BLaER1 (cell line): ENCODE data around the gene PARN.
"Not testable (repeated sequence)": the region's sequence is repeated elsewhere in the genome, so short reads cannot be mapped to it uniquely, and the experiment has no call there.

Experiments used
- H3K27ac ChIP-seq: shearing (Covaris generic); formaldehyde crosslinking; 2 replicates; pipeline ENCODE4 v1.8.1; 2022
- H3K27me3 ChIP-seq: shearing (Covaris generic); formaldehyde crosslinking; 2 replicates; pipeline ENCODE4 v1.8.1; 2022
- H3K36me3 ChIP-seq: shearing (Covaris generic); formaldehyde crosslinking; 2 replicates; pipeline ENCODE4 v1.8.1; 2022
- H3K4me1 ChIP-seq: shearing (Covaris generic); formaldehyde crosslinking; 2 replicates; pipeline ENCODE4 v1.8.1; 2022
- H3K4me2 ChIP-seq: shearing (Covaris generic); formaldehyde crosslinking; 2 replicates; pipeline ENCODE4 v1.8.1; 2022
- H3K4me3 ChIP-seq: shearing (Covaris generic); formaldehyde crosslinking; 2 replicates; pipeline ENCODE4 v1.8.1; 2022
- H3K9ac ChIP-seq: shearing (Covaris generic); formaldehyde crosslinking; 2 replicates; pipeline ENCODE4 v1.8.1; 2022
- H3K9me3 ChIP-seq: shearing (Covaris generic); formaldehyde crosslinking; 2 replicates; pipeline ENCODE4 v1.8.1; 2022
- H4K20me1 ChIP-seq: shearing (Covaris generic); formaldehyde crosslinking; 2 replicates; pipeline ENCODE4 v1.8.1; 2022
- Cebpa-rat ChIP-seq: shearing (Covaris generic); IDR thresholded peaks from 2 replicates; pipeline ENCODE4 v1.8.1; 2022

Gene PARN

DNA sequence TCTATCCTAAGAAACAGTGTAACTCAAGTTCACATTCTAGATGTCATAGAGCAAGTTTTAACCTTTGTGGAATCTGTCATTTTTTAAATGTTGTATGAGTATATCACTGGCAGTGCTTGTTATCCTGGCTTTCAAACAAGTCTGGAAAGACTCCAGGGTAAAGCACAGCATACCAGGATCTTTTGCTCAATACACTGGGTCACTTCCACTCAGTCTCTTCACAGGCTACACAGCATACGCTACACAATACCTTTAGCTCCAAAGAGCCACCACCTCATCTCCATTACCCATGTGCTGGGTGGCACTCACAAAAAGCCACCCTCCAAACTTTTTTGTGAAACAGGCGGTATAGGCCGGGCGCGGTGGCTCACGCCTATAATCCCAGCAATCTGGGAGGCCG lies 69.5 kb downstream of the PARN start:
- H3K9me3 ChIP-seq: no peaks in the 10 kb centered on the region
- no peak for TF ChIP-seq Cebpa-rat
- no peak overlapping the region for H3K27ac ChIP-seq
- peaks cover 59% of the 10 kb centered on the region for H3K36me3 ChIP-seq
- H3K4me1 ChIP-seq: no peaks in the 10 kb centered on the region
- no peaks in the 10 kb centered on the region for H4K20me1 ChIP-seq
- H3K4me3 ChIP-seq: no peak overlapping the region
- H3K4me2 ChIP-seq: no peak overlapping the region
- no peaks in the 10 kb centered on the region for H3K27me3 ChIP-seq
- H3K9ac ChIP-seq: no peak overlapping the region

DNA sequence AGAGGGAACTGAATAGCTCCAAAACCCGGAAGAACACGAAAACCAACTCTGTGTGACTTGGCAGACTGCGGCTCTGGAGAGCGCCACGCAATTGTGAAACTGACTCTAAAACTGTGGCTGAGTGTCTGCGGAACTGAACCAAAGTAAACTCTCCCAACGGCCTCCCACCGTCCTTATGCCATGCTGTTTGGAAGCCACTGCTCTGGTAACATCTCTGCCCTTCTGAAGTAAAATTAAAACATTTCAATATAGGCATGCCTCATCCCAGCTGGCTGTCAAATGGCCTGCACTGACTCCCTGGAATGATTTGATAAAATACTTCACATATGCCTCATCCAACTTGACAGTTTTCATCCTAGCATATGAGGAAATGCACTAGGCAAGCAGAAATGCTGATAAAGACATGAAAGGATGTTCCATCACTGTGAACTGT lies 70.2 kb downstream of the PARN start:
- TF ChIP-seq Cebpa-rat: no peak
- Histone ChIP-seq H3K4me1 (no peaks in the 10 kb centered on the region), H3K9me3 (no peaks in the 10 kb centered on the region), H3K4me2 (no peak overlapping the region), H3K36me3 (peaks cover 60% of the 10 kb centered on the region), H3K27ac (no peak overlapping the region), H3K27me3 (no peaks in the 10 kb centered on the region), H3K4me3 (no peak overlapping the region), H4K20me1 (no peaks in the 10 kb centered on the region), H3K9ac (no peak overlapping the region)

DNA sequence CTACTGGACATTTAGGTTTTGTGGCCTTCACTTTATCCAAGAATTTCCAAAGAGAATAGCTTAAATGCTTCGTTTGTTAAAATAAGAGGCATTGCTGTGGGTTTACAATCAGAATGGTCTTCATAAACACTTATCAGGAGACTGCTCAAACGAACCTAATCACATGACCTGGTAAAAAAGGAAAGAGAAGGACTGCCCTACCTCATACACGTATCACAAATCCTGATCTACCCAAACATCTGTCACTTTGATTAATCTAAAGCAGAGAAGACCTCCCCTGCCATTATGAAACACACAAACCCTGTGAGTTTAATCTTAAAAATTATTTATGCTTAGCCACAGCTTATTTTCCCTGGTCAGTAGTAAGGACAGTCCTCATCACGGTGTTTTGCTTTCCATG lies 76.6 kb downstream of the PARN start:
- Histone ChIP-seq H3K27ac (no peak overlapping the region), H3K4me2 (no peak overlapping the region), H3K36me3 (peaks cover 73% of the 10 kb centered on the region), H4K20me1 (0 out of 2 replicates have a peak, but pooled peaks cover 6% of the 10 kb centered on the region), H3K4me1 (no peaks in the 10 kb centered on the region), H3K4me3 (no peak overlapping the region), H3K9ac (no peak overlapping the region), H3K27me3 (no peaks in the 10 kb centered on the region), H3K9me3 (no peaks in the 10 kb centered on the region)
- no peak for TF ChIP-seq Cebpa-rat

DNA sequence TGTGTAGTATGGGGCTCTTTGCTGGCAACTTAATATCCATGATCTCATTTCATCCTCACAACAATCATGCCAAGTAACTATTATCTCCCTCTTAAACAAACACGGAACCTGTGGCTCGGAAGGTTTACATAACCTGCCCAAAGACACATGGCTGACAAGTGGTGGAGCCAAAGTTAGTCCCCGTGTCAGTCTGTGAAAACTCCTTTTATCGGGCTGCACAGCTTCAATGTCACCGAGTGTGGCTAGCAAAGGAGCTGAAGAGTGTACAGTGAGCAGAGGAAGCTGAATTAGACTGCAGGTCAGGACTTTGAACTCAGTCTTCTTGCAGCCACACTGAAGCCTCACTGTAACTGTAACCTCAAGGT lies 80.3 kb downstream of the PARN start:
- H3K4me3 ChIP-seq: no peak overlapping the region
- H3K9me3 ChIP-seq: no peaks in the 10 kb centered on the region
- H3K27me3 ChIP-seq: no peaks in the 10 kb centered on the region
- H3K4me2 ChIP-seq: no peak overlapping the region
- H3K27ac ChIP-seq: no peak overlapping the region
- no peaks in the 10 kb centered on the region for H3K4me1 ChIP-seq
- no peak overlapping the region for H3K9ac ChIP-seq
- peaks cover 71% of the 10 kb centered on the region for H3K36me3 ChIP-seq
- H4K20me1 ChIP-seq: 0 out of 2 replicates have a peak, but pooled peaks cover 6% of the 10 kb centered on the region
- TF ChIP-seq Cebpa-rat: no peak

GRCh38 chr16:14548933-14549788 lies 80.9 kb downstream of the PARN start:
- Histone ChIP-seq H3K4me1 (no peaks in the 10 kb centered on the region), H3K4me2 (no peak overlapping the region), H4K20me1 (0 out of 2 replicates have a peak, but pooled peaks cover 6% of the 10 kb centered on the region), H3K4me3 (no peak overlapping the region), H3K27ac (no peak overlapping the region), H3K36me3 (peaks cover 71% of the 10 kb centered on the region), H3K9ac (no peak overlapping the region), H3K27me3 (no peaks in the 10 kb centered on the region), H3K9me3 (no peaks in the 10 kb centered on the region)
- no peak for TF ChIP-seq Cebpa-rat

DNA sequence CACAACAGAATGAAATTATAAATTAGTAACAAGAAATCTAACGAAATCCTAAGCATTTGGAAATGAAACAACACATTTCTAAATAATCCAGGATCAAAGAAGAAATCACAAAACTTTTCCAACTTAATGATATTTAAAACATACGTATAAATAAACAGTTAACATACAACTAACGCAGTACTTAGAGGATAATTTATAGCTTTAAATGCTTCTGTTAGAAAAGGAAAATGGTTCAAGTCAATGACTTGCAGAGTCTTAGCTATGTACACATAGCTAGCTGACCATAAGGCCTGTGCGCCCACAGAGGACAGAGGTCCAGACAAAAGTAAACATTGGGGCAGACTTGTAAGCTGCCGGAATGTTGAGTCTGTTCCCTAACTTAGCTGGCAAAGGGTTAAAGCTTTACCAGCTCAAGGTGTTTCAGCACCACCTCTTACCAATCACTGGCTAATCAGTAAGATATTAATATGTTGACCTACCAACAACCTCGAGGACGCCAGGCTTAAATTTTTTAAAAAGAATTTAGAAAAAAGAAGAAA lies 84.6 kb downstream of the PARN start:
- 0 out of 2 replicates have a peak, but pooled peaks cover 6% of the 10 kb centered on the region for H4K20me1 ChIP-seq
- H3K36me3 ChIP-seq: peaks cover 69% of the 10 kb centered on the region
- no peak overlapping the region for H3K9ac ChIP-seq
- no peak overlapping the region for H3K4me3 ChIP-seq
- no peak overlapping the region for H3K27ac ChIP-seq
- H3K4me1 ChIP-seq: no peaks in the 10 kb centered on the region
- TF ChIP-seq Cebpa-rat: no peak
- H3K27me3 ChIP-seq: no peaks in the 10 kb centered on the region
- no peak overlapping the region for H3K4me2 ChIP-seq
- H3K9me3 ChIP-seq: peaks cover 24% of the 10 kb centered on the region

GRCh38 chr16:14544846-14545245 lies 85.2 kb downstream of the PARN start:
- not testable (repeated sequence) for H3K27me3 ChIP-seq, H3K4me3 ChIP-seq, H3K4me1 ChIP-seq, H3K4me2 ChIP-seq, H4K20me1 ChIP-seq, H3K27ac ChIP-seq, H3K9ac ChIP-seq
- H3K36me3 ChIP-seq: peaks cover 64% of the 10 kb centered on the region
- H3K9me3 ChIP-seq: peaks cover 24% of the 10 kb centered on the region

- TF ChIP-seq Cebpa-rat: no peak
- Histone ChIP-seq H3K9ac (no peak overlapping the region), H3K4me1 (no peaks in the 10 kb centered on the region), H4K20me1 (no peaks in the 10 kb centered on the region), H3K27ac (no peak overlapping the region), H3K4me2 (no peak overlapping the region), H3K36me3 (peaks cover 36% of the 10 kb centered on the region), H3K27me3 (no peaks in the 10 kb centered on the region), H3K4me3 (no peak overlapping the region), H3K9me3 (peaks cover 24% of the 10 kb centered on the region)
These were observed 90.4 kb downstream of the PARN start for GRCh38 chr16:14539631-14540030.

- no peaks in the 10 kb centered on the region for H3K27me3 ChIP-seq
- no peak overlapping the region for H3K4me3 ChIP-seq
- TF ChIP-seq Cebpa-rat: no peak
- peaks cover 32% of the 10 kb centered on the region for H3K36me3 ChIP-seq
- H3K27ac ChIP-seq: no peak overlapping the region
- no peaks in the 10 kb centered on the region for H4K20me1 ChIP-seq
- no peak overlapping the region for H3K9ac ChIP-seq
- H3K4me2 ChIP-seq: no peak overlapping the region
- no peaks in the 10 kb centered on the region for H3K4me1 ChIP-seq
- H3K9me3 ChIP-seq: peaks cover 24% of the 10 kb centered on the region
These were observed 90.9 kb downstream of the PARN start for GRCh38 chr16:14539156-14539555.

- Histone ChIP-seq H3K4me3 (no peak overlapping the region), H3K9me3 (peaks cover 29% of the 10 kb centered on the region), H3K27me3 (no peaks in the 10 kb centered on the region), H4K20me1 (no peaks in the 10 kb centered on the region), H3K36me3 (peaks cover 31% of the 10 kb centered on the region), H3K9ac (no peak overlapping the region), H3K27ac (no peak overlapping the region), H3K4me2 (no peak overlapping the region), H3K4me1 (no peaks in the 10 kb centered on the region)
- TF ChIP-seq Cebpa-rat: no peak
These were observed 91.5 kb downstream of the PARN start for GRCh38 chr16:14538604-14539003.
